GM23248 (cell line): ENCODE data around the gene TNFRSF6B.

ENCODE experiments used
- EZH2 ChIP-seq: fragments of 200-600 bp; sonication (generic); IDR thresholded peaks from 2 replicates; pipeline ENCODE4 v1.6.1; 2018; ENCODE audit warnings: antibody characterized with exemption, mild to moderate bottlenecking; ENCODE audit not compliant: insufficient read depth, poor library complexity, severe bottlenecking
- EZH2phosphoT487 ChIP-seq: fragments of 200-600 bp; sonication (generic); IDR thresholded peaks from 2 replicates; pipeline ENCODE4 v1.6.1; 2018; ENCODE audit warnings: antibody characterized with exemption, moderate library complexity, mild to moderate bottlenecking, low read depth; ENCODE audit not compliant: insufficient read depth

GRCh38 chr20:63673951-63674350 is 22.5 kb upstream of the TNFRSF6B start:
- TF ChIP-seq EZH2 (no peak), EZH2phosphoT487 (no peak)
